HG02840 (cell line): ENCODE measurements around the gene SMIM38.
"Not testable (repeated sequence)": the region's sequence is repeated elsewhere in the genome, so short reads cannot be mapped to it uniquely, and the experiment has no call there.

Experiments
- ATAC-seq: cut with Tn5 transposase; IDR thresholded peaks from one replicate; pipeline ENCODE4 v1.9.1; 2021; ENCODE audit warnings: mild to moderate bottlenecking, moderate library complexity, moderate number of reproducible peaks; ENCODE audit not compliant: unreplicated experiment, low FRiP score

SMIM38 gene

DNA sequence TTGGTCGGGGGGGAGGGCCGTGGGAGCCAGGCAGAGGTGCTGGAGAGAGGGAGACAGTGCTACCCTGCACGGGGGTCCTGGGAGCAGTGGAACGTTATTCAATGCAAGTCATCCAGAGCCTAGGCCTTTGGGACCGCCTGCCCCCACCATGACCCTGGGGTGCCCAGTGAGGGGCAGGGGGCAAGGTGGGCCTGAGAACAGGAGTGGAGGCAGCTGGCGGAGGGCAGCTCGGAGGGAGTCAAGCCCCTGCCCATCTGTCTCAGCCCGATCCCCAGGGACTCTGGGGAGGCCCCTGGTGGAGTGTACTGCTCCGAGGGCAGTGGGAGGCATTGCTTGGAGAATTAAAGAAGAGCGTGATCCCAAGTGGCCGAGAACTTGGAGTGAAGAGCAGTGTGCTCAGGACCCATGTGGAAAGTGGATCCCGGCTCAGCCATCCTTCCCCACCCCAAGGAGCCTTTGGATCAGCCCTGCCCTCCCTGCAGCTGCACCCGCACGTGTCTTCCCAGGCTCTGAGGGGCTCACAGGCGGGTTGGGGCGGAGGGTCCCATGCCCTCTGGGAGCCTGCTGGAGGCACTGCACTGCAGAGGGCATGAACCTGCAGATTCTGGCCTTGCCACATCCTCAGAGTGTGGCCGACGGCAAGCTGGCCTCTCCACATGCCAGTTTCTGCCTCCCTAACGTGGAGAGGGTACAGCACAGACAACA is 34.0 kb upstream of the SMIM38 start:
- no peak for ATAC-seq

DNA sequence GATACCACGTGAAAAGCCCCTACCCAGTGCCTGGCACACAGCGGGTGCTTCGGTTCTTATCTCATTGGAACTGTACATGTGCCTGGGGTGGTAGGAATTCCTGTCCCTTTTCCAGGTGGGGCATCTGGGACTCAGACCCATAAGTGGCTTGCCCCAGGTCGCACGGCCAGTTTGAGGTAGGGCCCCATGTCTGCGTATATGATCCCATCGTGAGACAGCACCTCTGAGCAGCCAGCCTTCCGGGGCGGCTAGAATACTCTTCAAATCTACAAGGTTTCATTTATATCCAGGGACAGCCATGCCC is 33.5 kb upstream of the SMIM38 start:
- ATAC-seq = no peak

DNA sequence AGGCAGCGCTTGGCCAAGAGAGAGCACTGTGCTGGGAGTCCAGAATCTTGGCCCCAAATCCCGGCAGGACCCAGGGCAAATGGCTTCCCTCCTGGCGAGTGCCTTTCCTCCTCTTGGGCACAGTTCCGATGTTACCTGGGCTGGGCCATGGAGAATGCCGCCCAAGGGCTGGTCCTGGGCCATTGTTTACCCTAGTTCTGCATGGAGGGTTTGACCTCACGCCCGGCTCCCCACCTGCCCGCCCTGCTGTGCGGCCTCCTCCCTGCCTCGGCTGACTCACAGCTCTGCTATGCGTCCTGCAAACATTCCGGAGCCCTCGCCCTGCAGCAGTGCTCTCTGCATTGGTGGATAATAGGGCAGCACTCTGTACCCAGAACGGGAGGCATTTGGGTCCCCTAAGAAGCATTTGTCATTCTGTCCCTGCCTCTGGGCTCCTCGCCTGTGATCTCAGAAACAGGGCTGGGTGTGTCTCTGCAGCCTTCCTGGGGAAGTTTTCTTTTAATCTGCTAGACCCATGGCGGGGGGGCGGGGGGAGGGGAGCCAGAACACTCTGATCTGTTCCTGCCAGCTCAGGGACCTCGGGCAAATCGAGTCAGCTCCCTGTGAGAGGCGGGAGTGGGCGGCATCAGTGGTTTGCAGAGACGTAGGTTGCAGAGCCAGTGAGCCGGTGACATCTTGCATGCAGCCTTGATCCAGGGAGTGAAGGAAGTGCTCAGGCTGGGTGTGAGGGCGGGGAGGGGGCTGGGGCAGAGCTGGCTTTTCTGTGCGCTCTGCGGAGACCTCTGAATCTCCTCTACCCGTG is 32.9 kb upstream of the SMIM38 start:
- no peak for ATAC-seq

DNA sequence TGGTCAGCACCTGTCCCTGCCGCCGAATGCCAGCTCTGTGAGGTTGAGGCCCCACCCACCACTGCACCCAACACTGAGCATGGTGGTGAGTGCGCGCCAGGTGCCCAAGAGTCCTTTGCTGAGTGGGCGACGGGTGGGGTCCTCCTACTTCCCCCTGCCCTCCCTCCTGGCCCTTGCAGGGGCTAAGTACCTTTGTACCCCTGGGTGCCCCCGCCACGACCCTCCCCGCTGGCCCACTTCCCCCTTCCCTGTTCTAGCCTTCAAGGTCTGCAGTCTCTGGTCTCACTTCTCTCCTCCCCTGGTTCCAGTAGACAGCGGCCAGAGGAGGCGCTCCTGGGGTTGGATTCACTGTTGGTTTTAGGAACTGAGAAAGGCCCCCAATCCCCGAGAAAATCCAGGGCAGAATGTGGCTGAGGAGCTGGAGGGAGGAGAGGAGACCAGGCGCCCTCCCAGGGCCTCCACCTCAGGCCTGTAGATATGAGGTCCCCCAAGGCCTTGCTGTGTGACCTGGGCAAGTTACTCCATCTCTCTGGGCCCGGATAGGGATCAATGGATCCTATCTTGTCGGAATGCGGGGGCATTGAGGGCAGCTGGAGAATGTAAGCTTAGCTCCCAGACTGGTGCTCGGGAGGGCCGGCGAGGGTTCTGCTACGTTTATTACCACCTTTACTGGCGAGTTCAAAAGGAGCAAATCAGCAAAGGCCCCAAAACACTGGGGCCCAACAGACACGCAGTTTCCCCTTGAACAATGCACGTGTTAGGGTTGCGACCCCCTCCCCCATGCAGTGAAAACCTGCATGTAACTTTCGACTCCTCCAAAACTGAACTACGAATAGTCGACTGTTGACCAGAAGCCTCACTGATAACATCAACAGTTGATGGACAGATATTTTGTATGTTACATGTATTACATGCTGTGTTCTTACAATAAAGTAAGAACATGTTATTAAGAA is 31.9 kb upstream of the SMIM38 start:
- no peak for ATAC-seq

DNA sequence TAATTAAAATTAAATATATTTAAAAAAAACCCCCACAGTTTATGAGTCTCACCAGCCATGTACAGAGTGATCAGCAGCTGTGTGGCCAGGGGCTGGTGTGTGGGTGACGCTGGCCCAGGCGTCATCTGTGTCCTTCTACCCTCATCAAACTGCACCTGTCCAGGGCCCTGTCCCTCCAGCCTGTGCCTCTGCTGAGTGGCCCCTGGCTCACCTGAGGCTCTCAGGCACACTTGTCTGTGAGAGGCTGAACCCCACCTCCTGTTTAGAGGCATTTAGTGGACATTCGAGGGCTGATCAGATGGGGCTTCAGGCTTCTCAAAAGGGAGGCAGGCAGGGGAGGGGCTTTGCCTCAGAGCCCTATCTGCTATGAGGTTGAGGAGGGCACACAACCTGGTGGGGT is 29.9 kb upstream of the SMIM38 start:
- no peak for ATAC-seq

DNA sequence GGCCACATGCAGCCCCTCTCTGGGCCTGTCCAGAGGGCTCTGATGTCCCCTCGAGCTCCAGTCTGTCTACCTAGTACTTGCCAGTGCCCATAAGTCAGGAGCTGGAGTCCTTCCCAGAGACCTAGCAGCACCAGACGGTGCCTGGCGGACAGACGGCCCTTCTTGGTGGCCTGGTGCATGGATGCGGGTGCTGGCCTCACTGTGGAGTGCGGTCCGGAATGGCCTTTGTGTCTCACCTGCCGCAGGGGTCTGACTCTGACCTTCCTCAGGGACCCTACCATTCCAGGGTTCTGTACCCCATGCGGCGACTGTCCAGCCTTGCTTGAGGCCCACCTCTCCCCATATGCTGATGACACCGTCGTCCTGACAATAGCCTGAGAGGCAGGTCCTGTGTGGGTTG is 29.4 kb upstream of the SMIM38 start:
- ATAC-seq = no peak

DNA sequence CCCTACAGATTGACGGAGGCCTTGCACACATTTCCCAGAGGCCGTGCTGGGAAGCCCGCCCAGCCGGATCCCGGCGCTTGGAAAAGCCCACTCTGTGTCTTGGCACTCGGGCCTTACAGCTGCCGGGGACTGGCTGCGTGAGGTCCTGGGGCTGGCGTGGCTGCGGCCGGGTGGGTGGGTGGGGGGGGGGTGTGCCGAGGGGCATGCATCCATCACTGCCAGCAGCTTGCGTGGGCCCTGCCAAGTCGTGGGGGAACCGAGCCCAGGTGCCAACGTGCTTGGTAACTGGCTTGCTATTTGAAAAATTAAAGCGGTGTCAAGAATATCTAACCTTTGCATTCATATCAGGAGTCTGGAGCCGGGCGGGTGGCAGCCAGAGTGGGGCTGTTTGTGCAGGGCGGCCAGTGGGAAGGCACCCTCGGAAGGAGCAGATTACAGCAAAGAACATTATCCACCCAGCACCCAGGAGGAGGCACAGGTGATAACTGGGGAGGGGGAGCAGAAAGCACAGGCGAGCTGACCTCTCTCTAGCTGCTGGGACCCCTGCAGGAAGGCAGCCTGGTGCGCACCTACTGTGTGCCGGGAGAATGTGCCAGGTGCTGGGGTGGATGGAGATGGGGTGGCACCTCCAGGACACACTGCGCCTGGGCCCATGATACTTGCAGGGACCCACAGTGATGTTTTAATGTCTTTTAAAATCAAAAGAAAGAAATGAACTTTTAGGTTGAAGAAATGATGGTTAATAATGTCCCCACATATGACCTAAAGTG is 28.5 kb upstream of the SMIM38 start:
- ATAC-seq = no peak

DNA sequence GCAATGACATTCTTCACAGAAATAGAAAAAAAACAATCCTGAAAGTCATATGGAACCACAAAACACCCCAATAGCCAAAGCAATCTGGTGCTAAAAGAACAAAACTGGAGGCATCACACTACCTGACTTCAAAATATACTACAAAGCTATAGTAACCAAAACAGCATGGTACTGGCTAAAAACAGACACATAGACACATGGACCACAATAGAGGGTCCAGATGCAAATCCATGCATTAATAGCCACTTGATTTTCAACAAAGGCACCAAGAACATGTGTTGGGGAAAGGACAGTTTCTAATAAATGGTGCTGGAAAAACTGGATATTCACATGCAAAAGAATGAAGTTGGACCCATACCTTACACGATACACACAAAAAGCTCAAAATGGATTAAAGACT is 27.9 kb upstream of the SMIM38 start:
- no peak for ATAC-seq

DNA sequence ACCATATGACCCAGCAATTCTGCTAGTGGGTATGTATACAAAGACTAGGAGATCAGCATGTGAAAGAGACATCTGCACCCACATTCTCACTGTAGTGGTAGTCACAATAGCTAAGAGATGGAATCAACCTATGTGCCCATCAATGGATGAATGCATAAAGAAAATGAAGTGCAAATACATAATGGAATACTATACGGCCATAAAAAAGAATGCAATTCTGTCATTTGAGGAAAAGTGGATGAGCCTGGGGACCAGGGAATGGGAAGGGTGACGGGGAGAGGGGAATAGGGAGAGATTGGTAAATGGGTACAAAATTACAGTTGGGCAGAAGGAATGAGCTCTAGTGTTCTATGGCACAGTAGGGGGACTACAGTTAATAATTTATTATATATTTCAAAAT is 26.7 kb upstream of the SMIM38 start:
- ATAC-seq = no peak

DNA sequence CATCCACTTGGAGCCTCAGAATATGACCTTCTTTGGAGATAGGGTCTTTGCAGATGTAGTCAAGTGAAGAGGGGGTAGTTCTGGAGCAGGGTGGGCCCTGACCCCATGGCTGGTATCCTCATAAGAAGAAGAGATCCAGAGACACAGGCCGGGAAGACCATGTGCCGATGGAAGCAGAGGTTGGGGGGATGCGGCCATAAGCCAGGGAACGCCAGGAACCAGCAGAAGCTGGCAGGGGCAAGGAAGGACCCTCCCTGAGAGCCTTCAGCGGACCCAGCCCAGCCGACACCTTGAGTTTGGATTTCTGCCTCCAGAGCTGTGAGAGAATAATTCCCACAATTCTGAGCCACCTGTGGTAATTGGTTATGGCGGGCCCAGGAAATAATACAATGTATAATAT is 26.1 kb upstream of the SMIM38 start:
- ATAC-seq = no peak

DNA sequence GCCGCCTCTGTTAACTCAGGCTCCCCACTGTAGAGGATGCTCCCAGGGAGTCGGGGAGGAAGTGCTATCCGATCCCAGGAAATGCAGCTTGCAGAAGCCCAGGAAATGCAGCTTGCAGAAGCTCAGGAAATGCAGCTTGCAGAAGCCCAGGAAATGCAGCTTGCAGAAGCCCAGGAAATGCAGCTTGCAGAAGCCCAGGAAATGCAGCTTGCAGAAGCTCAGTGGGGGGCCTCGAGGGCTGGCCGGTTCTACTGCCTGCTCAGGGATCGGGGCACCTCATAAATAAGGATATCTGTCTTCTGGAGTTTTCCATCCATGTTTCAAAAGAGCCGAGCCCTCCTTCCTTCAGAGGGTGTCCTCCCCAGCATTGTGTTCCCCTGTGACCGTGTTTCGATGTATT is 25.1 kb upstream of the SMIM38 start:
- ATAC-seq = no peak

DNA sequence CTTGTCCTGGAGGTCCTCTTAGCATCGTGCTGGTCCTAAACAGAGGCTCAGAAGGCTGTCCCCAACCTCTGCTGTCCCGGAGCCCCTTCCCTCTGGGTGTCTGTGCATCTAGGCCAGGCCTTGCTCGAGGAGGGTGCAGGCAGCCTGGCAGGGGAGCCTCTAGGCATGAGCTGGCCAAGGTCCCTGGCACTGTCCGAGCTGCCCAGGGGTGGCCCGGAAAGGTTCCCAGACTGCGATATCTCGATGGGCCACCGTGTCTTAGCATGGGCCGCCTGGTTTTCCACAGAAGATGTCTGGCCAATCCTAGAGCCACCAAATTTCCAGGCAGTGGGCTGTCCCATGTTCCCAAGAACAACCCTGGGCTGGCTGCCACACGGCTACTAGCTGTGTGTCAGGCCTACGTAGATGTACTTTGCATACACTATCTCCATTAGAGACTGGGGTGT is 24.6 kb upstream of the SMIM38 start:
- ATAC-seq = no peak

DNA sequence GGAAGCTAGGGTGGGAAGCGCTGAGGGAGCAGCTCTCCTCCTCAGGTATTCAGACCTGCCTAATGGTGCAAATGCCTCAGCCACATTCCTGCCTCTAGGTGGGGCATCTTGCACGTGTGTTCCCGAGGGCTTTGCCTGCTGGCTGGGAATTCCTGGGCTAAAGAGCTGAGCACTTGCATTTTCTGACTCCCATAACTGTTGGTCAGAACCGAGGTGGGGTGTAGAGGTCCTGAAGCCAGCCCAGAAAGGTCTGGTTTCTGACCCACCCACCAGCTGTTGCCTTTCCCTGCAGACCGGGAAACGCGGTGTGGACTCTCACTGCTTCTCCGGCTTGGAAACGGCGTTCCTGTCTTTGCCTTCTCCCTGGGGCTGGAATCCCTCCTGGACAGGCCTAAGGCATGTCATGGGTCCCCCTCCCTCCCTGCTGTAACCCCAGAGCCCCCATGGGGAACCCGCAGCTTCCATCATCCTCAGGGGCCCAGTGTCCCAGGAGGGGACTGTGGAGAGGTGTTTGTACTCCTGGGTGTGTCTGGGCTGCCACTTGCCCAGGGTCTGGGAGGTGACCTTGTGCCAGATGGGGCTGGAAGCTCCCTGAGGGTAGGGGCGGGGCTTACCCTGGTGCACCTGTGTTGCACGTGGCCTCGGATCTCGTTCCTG is 24.0 kb upstream of the SMIM38 start:
- no peak for ATAC-seq

DNA sequence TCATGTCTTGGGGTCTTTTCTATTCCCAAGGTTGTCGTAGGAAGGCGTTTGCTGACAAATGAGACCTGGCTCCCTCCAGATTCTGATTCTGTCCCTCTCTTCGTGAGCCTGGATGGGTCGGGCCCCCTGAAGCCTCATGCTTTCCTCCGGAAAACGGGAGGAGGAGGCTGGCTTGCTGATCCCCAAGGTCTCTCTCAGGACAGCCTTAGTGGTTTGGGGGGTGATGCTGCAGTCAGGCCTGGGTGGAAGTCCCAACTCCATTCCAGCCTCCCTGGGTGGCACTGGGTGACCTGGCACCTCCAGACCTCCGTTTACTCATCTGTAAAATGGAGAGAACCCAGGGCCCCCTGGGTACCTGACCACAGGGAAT is 23.4 kb upstream of the SMIM38 start:
- ATAC-seq = no peak

DNA sequence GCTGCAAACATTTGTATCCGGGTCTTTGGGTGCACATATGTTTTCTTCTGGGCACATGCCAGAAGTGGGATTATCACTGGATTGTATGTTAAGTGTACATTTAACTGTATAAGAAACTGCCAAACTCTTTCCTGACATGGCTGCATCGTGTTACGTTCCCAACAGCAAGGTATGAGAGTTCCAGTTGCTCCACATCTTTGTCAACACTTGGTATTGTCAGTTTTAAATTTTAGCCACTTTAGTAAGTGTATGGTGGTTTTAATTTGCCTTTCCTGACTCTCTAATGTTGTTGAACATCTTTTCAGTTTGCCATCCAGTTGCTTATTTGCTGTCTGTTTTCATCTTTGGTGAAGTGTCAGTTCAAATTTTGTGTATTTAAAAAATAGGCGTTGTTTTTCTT is 22.5 kb upstream of the SMIM38 start:
- ATAC-seq = no peak

DNA sequence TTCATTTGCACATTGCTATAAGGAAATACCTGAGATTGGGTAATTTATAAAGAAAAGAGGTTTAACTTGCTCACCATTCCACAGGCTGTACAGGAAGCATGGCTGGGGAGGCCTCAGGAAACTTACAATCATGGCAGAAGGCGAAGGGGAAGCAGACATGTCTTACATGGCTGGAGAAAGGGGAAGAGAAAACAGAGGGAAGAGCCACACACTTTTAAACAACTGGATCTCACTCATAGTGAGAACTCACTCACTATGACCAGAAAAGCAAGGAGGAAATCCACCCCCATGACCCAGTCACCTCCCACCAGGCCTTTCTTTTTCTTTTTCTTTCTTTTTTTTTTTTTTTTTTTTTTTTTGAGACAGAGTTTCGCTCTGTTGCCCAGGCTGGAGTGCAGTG is 21.6 kb upstream of the SMIM38 start:
- ATAC-seq = not testable (repeated sequence)

DNA sequence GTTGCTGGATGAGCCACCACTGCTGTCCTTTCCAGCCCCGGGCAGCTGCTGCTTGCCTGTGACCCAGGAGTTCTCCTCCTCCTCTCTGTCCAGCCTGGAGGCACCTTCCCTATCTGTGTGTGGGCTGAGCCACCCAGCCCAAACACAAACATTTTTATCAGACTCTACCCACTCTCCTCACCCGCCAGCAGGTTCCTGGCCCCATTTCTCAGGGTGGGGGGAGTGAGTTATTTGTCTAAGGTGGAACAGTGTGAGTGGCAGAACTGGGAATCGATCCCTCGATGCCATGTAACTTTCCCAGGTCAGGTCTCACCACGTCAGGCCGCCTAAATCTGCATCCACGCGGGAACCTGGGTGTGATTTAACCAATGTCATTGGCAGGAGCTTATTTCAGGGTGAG is 20.8 kb upstream of the SMIM38 start:
- ATAC-seq = no peak

DNA sequence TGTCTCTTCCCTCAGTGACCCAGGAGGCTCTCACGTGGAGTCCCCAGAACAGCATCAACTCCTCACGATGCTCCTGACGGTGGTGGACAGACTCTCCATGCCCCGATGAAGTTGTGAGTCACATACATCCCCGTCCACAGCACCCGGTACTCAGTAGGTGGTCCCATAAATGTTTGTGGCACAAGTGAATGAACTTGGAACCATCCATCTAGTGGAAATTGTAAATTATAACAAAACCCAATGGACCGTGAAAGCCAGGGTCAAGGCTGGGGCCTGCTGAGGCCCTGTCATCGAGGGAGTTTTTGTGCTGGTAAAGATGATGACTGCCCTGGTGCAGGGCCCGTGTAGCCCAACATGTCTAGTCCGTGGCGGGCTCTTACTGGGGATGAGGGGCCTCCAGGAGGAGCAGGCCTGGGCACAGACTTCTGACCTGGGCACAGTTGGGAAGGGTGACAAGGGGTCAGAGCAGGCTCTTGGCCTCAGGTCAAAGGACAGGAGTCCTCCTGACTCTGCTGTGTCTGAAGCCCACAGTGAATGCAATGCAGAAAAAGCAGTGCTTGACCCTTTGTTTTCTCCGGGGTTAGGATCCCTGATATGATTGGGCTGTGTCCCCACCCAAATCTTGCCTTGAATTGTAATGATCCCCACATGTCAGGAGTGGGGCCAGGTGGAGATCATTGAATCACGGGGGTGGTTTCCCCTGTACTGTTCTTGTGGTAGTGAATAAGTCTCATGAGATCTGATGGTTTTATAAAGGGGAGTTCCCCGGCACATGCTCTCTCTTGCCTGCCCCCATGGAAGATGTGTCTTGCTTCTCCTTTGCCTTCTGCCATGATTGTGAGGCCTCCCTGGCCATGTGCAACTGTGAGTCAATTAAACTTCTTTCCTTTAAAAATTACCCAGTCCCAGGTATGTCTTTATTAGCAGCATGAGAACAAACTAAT is 20.0 kb upstream of the SMIM38 start:
- no peak for ATAC-seq

DNA sequence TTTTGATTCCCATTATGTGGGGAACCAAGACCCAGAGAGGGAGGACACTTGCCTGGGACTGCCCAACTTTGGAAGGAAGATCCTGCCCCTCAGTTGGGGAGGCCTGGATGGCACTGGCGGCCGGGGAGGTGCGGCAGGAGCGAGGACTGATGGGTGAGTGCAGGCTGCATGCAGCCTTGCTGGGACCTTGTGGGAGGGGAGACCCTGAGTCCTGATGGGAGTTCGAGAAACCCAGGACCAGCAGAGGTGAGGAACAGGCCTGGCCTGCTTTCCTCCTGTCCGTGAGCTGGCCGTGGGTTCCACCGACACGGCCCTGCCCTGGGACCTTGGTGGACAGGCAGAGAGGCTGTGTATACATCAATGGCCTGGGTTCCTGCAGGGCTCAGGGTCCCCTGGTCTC is 19.3 kb upstream of the SMIM38 start:
- no peak for ATAC-seq
